MM.1S (cell line): ENCODE results near the gene PSMD11.
"Not testable (repeated sequence)": the region's sequence is repeated elsewhere in the genome, so short reads cannot be mapped to it uniquely, and the experiment has no call there.

Experiments
- DNase-seq: peaks from one replicate; pipeline ENCODE4 v3.0.0-alpha.2; 2015
- H2AFZ ChIP-seq: fragments of 300-600 bp; sonication (generic); 2 replicates; pipeline ENCODE4 v1.6.0; 2016; ENCODE audit warnings: antibody characterized with exemption, low read length
- H3F3A ChIP-seq: fragments of 300-600 bp; sonication (generic); 2 replicates; pipeline ENCODE4 v1.6.1; 2016; ENCODE audit warnings: mild to moderate bottlenecking, antibody characterized with exemption, low read length, moderate library complexity, mixed read lengths; ENCODE audit not compliant: insufficient read depth
- H3K27ac ChIP-seq: fragments of 300-600 bp; sonication (generic); 2 replicates; pipeline ENCODE4 v1.5.1; 2016; ENCODE audit warnings: mild to moderate bottlenecking, low read length
- H3K27me3 ChIP-seq: fragments of 300-600 bp; sonication (generic); replicated peaks from 2 replicates; pipeline ENCODE4 v1.6.0; 2016; ENCODE audit warnings: low read length; ENCODE audit not compliant: insufficient read depth
- H3K36me3 ChIP-seq: fragments of 300-600 bp; sonication (generic); replicated peaks from 2 replicates; pipeline ENCODE4 v1.6.1; 2016; ENCODE audit warnings: mild to moderate bottlenecking, low read length, mixed read lengths; ENCODE audit not compliant: insufficient read depth
- H3K4me1 ChIP-seq: fragments of 300-600 bp; sonication (generic); 2 replicates; pipeline ENCODE4 v1.6.1; 2016; ENCODE audit warnings: low read length, mixed read lengths
- H3K4me2 ChIP-seq: fragments of 300-600 bp; sonication (generic); 2 replicates; pipeline ENCODE4 v1.6.0; 2016; ENCODE audit warnings: low read depth, low read length
- H3K4me3 ChIP-seq: fragments of 300-600 bp; sonication (generic); 2 replicates; pipeline ENCODE4 v1.5.1; 2016; ENCODE audit warnings: low read length, mixed read lengths
- H3K79me2 ChIP-seq: fragments of 300-600 bp; sonication (generic); 2 replicates; pipeline ENCODE4 v1.6.1; 2016; ENCODE audit warnings: mixed run types, low read length, mixed read lengths
- H3K9ac ChIP-seq: fragments of 300-600 bp; sonication (generic); 2 replicates; pipeline ENCODE4 v1.6.1; 2016; ENCODE audit warnings: low read length, mixed read lengths
- H3K9me2 ChIP-seq: fragments of 300-600 bp; sonication (generic); replicated peaks from 2 replicates; pipeline ENCODE4 v1.6.1; 2016; ENCODE audit warnings: mild to moderate bottlenecking, low read length, mixed read lengths; ENCODE audit not compliant: insufficient read depth
- H3K9me3 ChIP-seq: fragments of 300-600 bp; sonication (generic); replicated peaks from 2 replicates; pipeline ENCODE4 v1.6.1; 2016; ENCODE audit warnings: mild to moderate bottlenecking, low read length, mixed read lengths; ENCODE audit not compliant: insufficient read depth
- H4K20me1 ChIP-seq: fragments of 300-600 bp; sonication (generic); 2 replicates; pipeline ENCODE4 v1.6.1; 2016; ENCODE audit warnings: mild to moderate bottlenecking, low read length, moderate library complexity, mixed read lengths; ENCODE audit not compliant: insufficient read depth
- EZH2 ChIP-seq: fragments of 300-600 bp; sonication (generic); optimal IDR thresholded peaks from 2 replicates; pipeline ENCODE3; 2017; ENCODE audit warnings: low read depth, mild to moderate bottlenecking, antibody characterized with exemption, low read length, mixed read lengths
- EZH2phosphoT487 ChIP-seq: fragments of 300-600 bp; sonication (generic); IDR thresholded peaks from 2 replicates; pipeline ENCODE4 v1.6.1; 2018; ENCODE audit warnings: antibody characterized with exemption, low read length
- TF ChIP-seq, protein P1 (sequence below): fragments of 300-600 bp; sonication (generic); IDR thresholded peaks from 2 replicates; pipeline ENCODE4 v1.5.1; 2016; ENCODE audit warnings: antibody characterized with exemption, low read length, mixed read lengths

PSMD11 gene

DNA sequence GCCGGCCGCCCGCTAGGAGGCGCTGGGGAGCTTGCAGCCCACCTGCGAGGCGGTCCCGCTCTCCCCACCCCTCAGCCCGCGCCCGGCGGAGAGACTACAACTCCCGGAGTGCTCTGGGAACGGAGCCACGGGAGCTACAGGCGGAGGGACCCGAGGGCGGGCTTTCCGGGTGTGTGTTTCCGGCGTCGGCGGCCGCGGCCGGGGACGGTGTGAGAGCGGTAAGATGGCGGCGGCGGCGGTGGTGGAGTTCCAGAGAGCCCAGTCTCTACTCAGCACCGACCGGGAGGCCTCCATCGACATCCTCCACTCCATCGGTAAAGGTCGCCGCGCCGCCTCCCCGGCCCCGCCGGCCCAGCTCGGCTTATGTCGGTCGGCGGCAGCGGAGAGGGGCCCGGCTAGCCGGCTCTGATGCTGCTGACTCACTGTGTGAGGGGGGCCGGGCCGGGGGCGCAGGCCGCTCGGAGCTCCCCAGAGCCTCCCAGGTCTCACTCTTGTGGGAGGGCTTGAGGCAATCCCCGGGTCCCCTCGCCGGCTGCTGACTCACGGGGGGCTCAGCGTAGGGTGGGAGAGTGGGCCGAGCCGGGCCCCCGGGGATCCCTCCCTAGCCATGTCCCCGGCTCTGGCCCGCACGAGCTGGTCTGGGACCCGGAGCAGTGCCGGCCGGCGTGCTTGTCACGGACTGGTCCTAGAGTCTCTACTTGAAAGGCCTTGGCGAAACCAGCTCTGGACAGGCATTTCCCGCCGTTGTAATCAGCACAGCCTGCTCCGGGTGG lies at the start of gene PSMD11:
Gene PSMD11, plus strand, starts transcription at position 210 of the 773 bp plus-strand sequence. Its CDS starts 14 bp downstream, at position 224.
- DNase-seq, result peak; percentile 97
- peak within 1 kb of the TSS; percentile 72 for H3K4me2 ChIP-seq
- peak within 1 kb of the TSS; percentile 67 for H2AFZ ChIP-seq
- no peaks in the 10 kb centered on the region for H3K9me2 ChIP-seq
- H3K9me3 ChIP-seq, result no peaks in the 10 kb centered on the region
- no peaks in the 10 kb centered on the region for H3K27me3 ChIP-seq
- peaks cover 13% of the 10 kb centered on the region; the same call in 1 of the 2 replicates for H3K36me3 ChIP-seq
- peaks cover 53% of the 10 kb centered on the region for H3K79me2 ChIP-seq
- peaks cover 14% of the 10 kb centered on the region for H3F3A ChIP-seq
- peak within 1 kb of the TSS; percentile 97 for H3K9ac ChIP-seq
- peaks cover 20% of the 10 kb centered on the region for H3K4me1 ChIP-seq
- H3K27ac ChIP-seq, result peak within 1 kb of the TSS; percentile 56; the same call in 1 of the 2 replicates
- TF ChIP-seq EZH2, result no peak
- TF ChIP-seq, protein P1, sequence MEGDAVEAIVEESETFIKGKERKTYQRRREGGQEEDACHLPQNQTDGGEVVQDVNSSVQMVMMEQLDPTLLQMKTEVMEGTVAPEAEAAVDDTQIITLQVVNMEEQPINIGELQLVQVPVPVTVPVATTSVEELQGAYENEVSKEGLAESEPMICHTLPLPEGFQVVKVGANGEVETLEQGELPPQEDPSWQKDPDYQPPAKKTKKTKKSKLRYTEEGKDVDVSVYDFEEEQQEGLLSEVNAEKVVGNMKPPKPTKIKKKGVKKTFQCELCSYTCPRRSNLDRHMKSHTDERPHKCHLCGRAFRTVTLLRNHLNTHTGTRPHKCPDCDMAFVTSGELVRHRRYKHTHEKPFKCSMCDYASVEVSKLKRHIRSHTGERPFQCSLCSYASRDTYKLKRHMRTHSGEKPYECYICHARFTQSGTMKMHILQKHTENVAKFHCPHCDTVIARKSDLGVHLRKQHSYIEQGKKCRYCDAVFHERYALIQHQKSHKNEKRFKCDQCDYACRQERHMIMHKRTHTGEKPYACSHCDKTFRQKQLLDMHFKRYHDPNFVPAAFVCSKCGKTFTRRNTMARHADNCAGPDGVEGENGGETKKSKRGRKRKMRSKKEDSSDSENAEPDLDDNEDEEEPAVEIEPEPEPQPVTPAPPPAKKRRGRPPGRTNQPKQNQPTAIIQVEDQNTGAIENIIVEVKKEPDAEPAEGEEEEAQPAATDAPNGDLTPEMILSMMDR, result peak; percentile 87
- H3K4me3 ChIP-seq, result peak within 1 kb of the TSS; percentile 96
- peaks cover 13% of the 10 kb centered on the region; the same call in 1 of the 2 replicates for H4K20me1 ChIP-seq

DNA sequence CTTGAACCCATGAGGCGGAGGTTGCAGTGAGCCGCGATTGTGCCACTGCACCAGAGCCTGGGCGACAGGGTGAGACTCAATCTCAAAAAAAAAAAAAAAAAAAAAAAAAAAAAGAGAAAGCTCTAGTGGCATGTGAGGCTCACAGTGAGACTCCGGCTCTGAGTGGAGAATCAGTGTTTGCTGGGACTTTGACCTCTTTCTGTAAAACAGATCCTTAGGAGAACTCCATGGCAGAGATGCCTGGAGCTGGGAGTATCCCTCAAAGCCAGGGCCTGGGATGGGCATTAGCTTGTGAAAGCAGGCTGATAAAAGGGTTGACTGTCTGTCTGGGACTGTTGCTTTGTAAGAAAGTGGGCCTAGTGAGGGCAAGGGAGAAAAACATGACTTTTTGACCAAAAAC lies 48.0 kb upstream of the PSMD11 start:
- Histone ChIP-seq H3K79me2 (no peaks in the 10 kb centered on the region), H3K36me3 (no peaks in the 10 kb centered on the region), H4K20me1 (no peaks in the 10 kb centered on the region), H3K9me3 (no peaks in the 10 kb centered on the region), H2AFZ (no peak overlapping the region), H3K4me3 (no peak overlapping the region), H3K27me3 (no peaks in the 10 kb centered on the region), H3K4me1 (no peaks in the 10 kb centered on the region), H3K4me2 (no peak overlapping the region), H3K9me2 (no peaks in the 10 kb centered on the region), H3F3A (peaks cover 10% of the 10 kb centered on the region), H3K9ac (no peak overlapping the region), H3K27ac (no peak overlapping the region)
- no peak for DNase-seq
- TF ChIP-seq, protein P1, result no peak
- TF ChIP-seq EZH2 (no peak), EZH2phosphoT487 (no peak)

DNA sequence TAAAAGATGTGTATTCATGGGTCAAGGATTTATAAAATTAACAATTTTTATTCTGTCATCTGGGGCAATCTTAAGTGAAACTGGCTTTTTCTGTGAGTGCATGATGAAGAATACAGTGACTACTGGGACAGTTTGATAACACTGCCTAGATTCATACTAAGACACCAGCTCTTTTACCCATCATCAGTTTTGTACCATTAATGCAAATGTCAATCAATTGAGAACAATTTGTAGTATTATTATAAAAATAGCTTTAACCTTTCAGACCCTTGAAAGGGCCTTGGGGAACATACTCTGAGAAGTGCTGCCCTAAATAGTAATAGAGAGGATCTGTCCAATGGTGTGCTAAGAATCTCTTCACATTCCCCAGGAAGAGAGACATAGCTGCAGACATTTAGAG lies 45.4 kb upstream of the PSMD11 start:
- no peaks in the 10 kb centered on the region for H4K20me1 ChIP-seq
- H3K4me2 ChIP-seq, result no peak overlapping the region
- H3K9ac ChIP-seq, result no peak overlapping the region
- H3K9me2 ChIP-seq, result no peaks in the 10 kb centered on the region
- peaks cover 5% of the 10 kb centered on the region; the same call in 1 of the 2 replicates for H3F3A ChIP-seq
- TF ChIP-seq EZH2, result no peak
- TF ChIP-seq, protein P1, result no peak
- TF ChIP-seq EZH2phosphoT487, result no peak
- H3K4me3 ChIP-seq, result no peak overlapping the region
- H3K27me3 ChIP-seq, result no peaks in the 10 kb centered on the region
- no peaks in the 10 kb centered on the region for H3K79me2 ChIP-seq
- no peak overlapping the region for H3K27ac ChIP-seq
- H2AFZ ChIP-seq, result no peak overlapping the region
- DNase-seq, result no peak
- H3K4me1 ChIP-seq, result no peaks in the 10 kb centered on the region
- no peaks in the 10 kb centered on the region for H3K9me3 ChIP-seq
- H3K36me3 ChIP-seq, result no peaks in the 10 kb centered on the region

DNA sequence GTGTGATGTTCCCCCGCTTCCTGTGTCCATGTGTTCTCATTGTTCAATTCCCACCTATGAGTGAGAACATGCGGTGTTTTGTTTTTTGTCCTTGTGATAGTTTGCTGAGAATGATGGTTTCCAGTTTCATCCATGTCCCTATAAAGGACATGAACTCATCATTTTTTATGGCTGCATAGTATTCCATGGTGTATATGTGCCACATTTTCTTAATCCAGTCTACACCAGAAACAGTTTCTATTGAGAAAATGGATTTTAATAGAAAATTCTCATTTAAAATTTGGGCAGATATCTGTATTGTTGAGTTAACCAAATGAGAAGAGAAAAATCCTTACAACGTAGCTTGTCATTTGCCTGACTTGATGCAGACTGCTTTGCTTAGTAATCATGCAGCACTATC lies 34.2 kb upstream of the PSMD11 start:
- not testable (repeated sequence) for H3K27ac ChIP-seq, H3K27me3 ChIP-seq, H3K9ac ChIP-seq, H3K9me2 ChIP-seq, DNase-seq, H4K20me1 ChIP-seq, H3K9me3 ChIP-seq, H3K4me3 ChIP-seq, H3F3A ChIP-seq, H3K4me2 ChIP-seq, H3K79me2 ChIP-seq, H3K4me1 ChIP-seq, H3K36me3 ChIP-seq, H2AFZ ChIP-seq
